H1 (cell line): ENCODE results near the gene GRIK1. TPM values are rescaled to one million over a fixed set of nuclear protein-coding genes. Genes with fewer than 3 reads are reported as not detected.

ENCODE experiments used
- CTCF ChIA-PET: fragments of 300-600 bp; sonication (Branson Sonifier 250); formaldehyde crosslinking; loops from one replicate; lab custom pipeline; 2021; ENCODE audit not compliant: partially characterized antibody; lab: Charles Lee
- POLR2A ChIA-PET: fragments of 300-600 bp; sonication (Branson Sonifier 250); formaldehyde crosslinking; loops from one replicate; lab custom pipeline; 2021; ENCODE audit warnings: inconsistent platforms; ENCODE audit not compliant: partially characterized antibody; lab: Charles Lee
- DNase-seq, 2 experiments: peaks; one replicate each; pipeline versions ENCODE4 v3.0.0 to v3.0.0-alpha.2; 2010 to 2022; ENCODE audit warnings: low spot score in 2 of 2, low read depth in 1 of 2, mixed read lengths in 1 of 2
- FAIRE-seq: peaks from 2 replicates; lab custom pipeline; 2011; peaks lifted over from hg19 to GRCh38; lab: Jason Lieb, UNC
- H2AFZ ChIP-seq: 2 replicates; pipeline ENCODE4 v1.8.1; 2012; ENCODE audit warnings: low read length, inconsistent platforms
- H2AK5ac ChIP-seq: 2 replicates; pipeline ENCODE4 v1.6.1; 2013; ENCODE audit warnings: low read depth, low read length
- H2BK120ac ChIP-seq: replicated peaks from 2 replicates; pipeline ENCODE3; 2013; ENCODE audit warnings: low read depth, low read length, inconsistent platforms
- H2BK12ac ChIP-seq: 2 replicates; pipeline ENCODE4 v1.6.1; 2013; ENCODE audit warnings: low read depth, low read length
- H2BK15ac ChIP-seq: 2 replicates; pipeline ENCODE4 v1.6.1; 2013; ENCODE audit warnings: low read length
- H2BK20ac ChIP-seq: 2 replicates; pipeline ENCODE4 v1.6.1; 2013; ENCODE audit warnings: low read length
- H2BK5ac ChIP-seq: 2 replicates; pipeline ENCODE4 v1.6.1; 2013; ENCODE audit warnings: low read depth, low read length
- H3K14ac ChIP-seq: 2 replicates; pipeline ENCODE4 v1.6.1; 2013; ENCODE audit warnings: inconsistent platforms; ENCODE audit not compliant: insufficient read length
- H3K18ac ChIP-seq: 2 replicates; pipeline ENCODE4 v1.6.1; 2013; ENCODE audit warnings: low read length; ENCODE audit errors: extremely low read depth
- H3K23ac ChIP-seq: 2 replicates; pipeline ENCODE4 v1.6.1; 2013; ENCODE audit warnings: inconsistent platforms; ENCODE audit not compliant: insufficient read length
- H3K23me2 ChIP-seq: 2 replicates; pipeline ENCODE4 v1.6.1; 2013; ENCODE audit warnings: low read depth, low read length
- H3K27ac ChIP-seq: 2 replicates; pipeline ENCODE4 v1.6.1; 2011; ENCODE audit warnings: low read depth, low read length, inconsistent platforms
- H3K27me3 ChIP-seq, 4 experiments: replicated peaks in 1 of 4; 1 replicate in 1 of 4; 2 replicates in 3 of 4; pipeline versions ENCODE4 v1.6.1 to v1.8.1; 2011 to 2013; ENCODE audit warnings: low read length in 3 of 4, mild to moderate bottlenecking in 3 of 4, inconsistent platforms in 2 of 4, mixed read lengths in 2 of 4, moderate library complexity in 1 of 4; ENCODE audit not compliant: control insufficient read depth in 3 of 4, insufficient read depth in 3 of 4; ENCODE audit errors: extremely low read depth in 1 of 4
- H3K36me3 ChIP-seq, 4 experiments: 2 replicates each; pipeline versions ENCODE4 v1.6.1 to v1.8.1; 2011 to 2013; ENCODE audit warnings: mild to moderate bottlenecking in 4 of 4, low read length in 3 of 4, moderate library complexity in 2 of 4, control low read depth in 1 of 4, inconsistent platforms in 1 of 4; ENCODE audit not compliant: insufficient read depth in 4 of 4, control insufficient read depth in 2 of 4
- H3K4ac ChIP-seq: replicated peaks from 2 replicates; pipeline ENCODE3; 2013; ENCODE audit warnings: low read length, low read depth, mixed read lengths, inconsistent platforms; ENCODE audit not compliant: insufficient read length
- H3K4me1 ChIP-seq, 4 experiments: replicated peaks in 1 of 4; 1 replicate in 1 of 4; 2 replicates in 3 of 4; pipeline versions ENCODE4 v1.6.1 to v1.8.1; 2011 to 2013; ENCODE audit warnings: low read length in 3 of 4, inconsistent platforms in 2 of 4, mixed read lengths in 1 of 4; ENCODE audit not compliant: insufficient read depth in 4 of 4, control insufficient read depth in 3 of 4
- H3K4me2 ChIP-seq, 2 experiments: 2 replicates each; pipeline versions ENCODE4 v1.6.1 to v1.8.1; 2011 to 2013; ENCODE audit warnings: low read depth in 2 of 2, low read length in 2 of 2, control low read depth in 1 of 2, inconsistent platforms in 1 of 2, mild to moderate bottlenecking in 1 of 2; ENCODE audit not compliant: insufficient read depth in 1 of 2
- H3K4me3 ChIP-seq, 4 experiments: fragments of 200-600, 300-600 bp in 1 of 4; sonication (generic), shearing (Covaris generic), sonication (Bioruptor Twin) in 1 of 4; 2 replicates each; pipeline versions ENCODE4 v1.5.1 to v1.8.1; 2011 to 2016; ENCODE audit warnings: low read length in 4 of 4, low read depth in 3 of 4, control low read depth in 2 of 4, inconsistent platforms in 2 of 4, mild to moderate bottlenecking in 2 of 4, mixed read lengths in 1 of 4, moderate library complexity in 1 of 4; ENCODE audit not compliant: insufficient read depth in 2 of 4; ENCODE audit errors: extremely low read depth in 1 of 4
- H3K56ac ChIP-seq: replicated peaks from 2 replicates; pipeline ENCODE3; 2013; ENCODE audit warnings: low read depth, mild to moderate bottlenecking, mixed read lengths, low read length, inconsistent platforms; ENCODE audit not compliant: insufficient read length
- H3K79me1 ChIP-seq: 2 replicates; pipeline ENCODE4 v1.6.1; 2013; ENCODE audit warnings: low read depth, low read length, control low read depth
- H3K79me2 ChIP-seq, 2 experiments: 2 replicates each; pipeline versions ENCODE4 v1.6.1 to v1.8.1; 2012 to 2013; ENCODE audit warnings: low read length in 2 of 2, mild to moderate bottlenecking in 2 of 2, inconsistent platforms in 1 of 2; ENCODE audit not compliant: insufficient read depth in 2 of 2, control insufficient read depth in 1 of 2
- H3K9ac ChIP-seq, 4 experiments: replicated peaks in 1 of 4; 1 replicate in 1 of 4; 2 replicates in 3 of 4; pipeline versions ENCODE4 v1.6.1 to v1.8.1; 2011 to 2013; ENCODE audit warnings: low read depth in 3 of 4, low read length in 3 of 4, control low read depth in 2 of 4, mild to moderate bottlenecking in 2 of 4, moderate library complexity in 2 of 4, inconsistent platforms in 1 of 4; ENCODE audit errors: extremely low read depth in 1 of 4
- H3K9me3 ChIP-seq, 2 experiments: 2 replicates each; pipeline versions ENCODE4 v1.6.1 to v1.8.1; 2012 to 2013; ENCODE audit warnings: mild to moderate bottlenecking in 2 of 2, moderate library complexity in 2 of 2, control low read depth in 1 of 2, inconsistent platforms in 1 of 2, low read depth in 1 of 2, low read length in 1 of 2, mixed read lengths in 1 of 2; ENCODE audit not compliant: insufficient read depth in 2 of 2
- H4K20me1 ChIP-seq, 2 experiments: replicated peaks in 1 of 2; 2 replicates each; pipeline versions ENCODE3 to v1.8.1; 2011 to 2013; ENCODE audit warnings: inconsistent platforms in 2 of 2, low read length in 2 of 2, mild to moderate bottlenecking in 1 of 2; ENCODE audit not compliant: insufficient read depth in 2 of 2, control insufficient read depth in 1 of 2
- H4K5ac ChIP-seq: 2 replicates; pipeline ENCODE4 v1.6.1; 2013; ENCODE audit warnings: low read length, low read depth, mixed read lengths, inconsistent platforms; ENCODE audit not compliant: insufficient read length
- H4K8ac ChIP-seq: 2 replicates; pipeline ENCODE4 v1.8.0; 2013; ENCODE audit warnings: mild to moderate bottlenecking, moderate library complexity, low read length, inconsistent platforms; ENCODE audit not compliant: insufficient read depth; ENCODE audit errors: extremely low read depth
- H4K91ac ChIP-seq: replicated peaks from 2 replicates; pipeline ENCODE3; 2013; ENCODE audit warnings: low read length, mixed read lengths, inconsistent platforms; ENCODE audit not compliant: insufficient read length
- CHD1 ChIP-seq: IDR thresholded peaks from 2 replicates; pipeline ENCODE4 v1.6.1; 2012; ENCODE audit warnings: low read depth, low read length, improper control_type of control experiment
- CHD2 ChIP-seq: IDR thresholded peaks from 2 replicates; pipeline ENCODE4 v1.6.1; 2012; ENCODE audit warnings: low read length, improper control_type of control experiment
- EGR1 ChIP-seq: IDR thresholded peaks from 2 replicates; pipeline ENCODE4 v1.6.1; 2011; ENCODE audit warnings: low read depth, low read length, borderline replicate concordance
- GTF2F1 ChIP-seq: IDR thresholded peaks from 2 replicates; pipeline ENCODE4 v1.6.1; 2012; ENCODE audit warnings: low read depth, low read length, improper control_type of control experiment, borderline replicate concordance
- POLR2A ChIP-seq, 2 experiments: IDR thresholded peaks; 1 replicate in 1 of 2; 2 replicates in 1 of 2; pipeline ENCODE4 v1.6.1; 2011; ENCODE audit warnings: low read depth in 2 of 2, low read length in 2 of 2, mild to moderate bottlenecking in 2 of 2; ENCODE audit errors: control extremely low read depth in 1 of 2
- RBBP5 ChIP-seq: IDR thresholded peaks from 2 replicates; pipeline ENCODE4 v1.7.1; 2012; ENCODE audit warnings: low read depth, mild to moderate bottlenecking, inconsistent platforms, low read length, moderate library complexity, borderline replicate concordance
- RNF2 ChIP-seq: fragments of 200-900, 300-1000 bp; sonication (generic); IDR thresholded peaks from 2 replicates; pipeline ENCODE4 v1.7.1; 2016; ENCODE audit warnings: borderline replicate concordance, low read depth, mild to moderate bottlenecking, antibody characterized with exemption, low read length; ENCODE audit not compliant: poor library complexity, severe bottlenecking; ENCODE audit errors: missing control alignments
- SIRT6 ChIP-seq: IDR thresholded peaks from one replicate; pipeline ENCODE4 v1.7.1; 2012; ENCODE audit warnings: low read length, inconsistent platforms
- TAF7 ChIP-seq: optimal IDR thresholded peaks from 2 replicates; pipeline ENCODE3; 2011; ENCODE audit warnings: low read depth, mild to moderate bottlenecking, inconsistent platforms, low read length, moderate library complexity, borderline replicate concordance
- WGBS, 2 experiments: shearing (Covaris generic) in 1 of 2; methylation state at CpG; one replicate each; pipeline versions ENCODE4 v1.1.6 to v1.1.7; 2013 to 2015; ENCODE audit warnings: low lambda C conversion rate in 2 of 2, mixed read lengths in 2 of 2, inconsistent platforms in 1 of 2, low coverage in 1 of 2, missing lambda C conversion rate in 1 of 2; ENCODE audit not compliant: insufficient replicate concordance in 2 of 2, insufficient coverage in 1 of 2, insufficient read length in 1 of 2; ENCODE audit errors: extremely low coverage in 1 of 2, missing lambda C conversion rate in 1 of 2; 5-methylcytosine and 5-hydroxymethylcytosine counted together
- polyA plus RNA-seq, 7 experiments: library from polyadenylated mRNA; depleted of rRNA in 3 of 7; stranded (reverse) in 5 of 7; unstranded in 2 of 7; fragments of >200 nt in 5 of 7; fragments of 200-250 nt in 2 of 7; gene quantifications; 1 replicate in 5 of 7; 2 replicates in 1 of 7; 4 replicates in 1 of 7; pipeline versions ENCODE4 v1.2.1 to v1.2.3, GENCODE V29; 2011 to 2013; ENCODE audit warnings: missing spikeins in 2 of 7, mixed read lengths in 2 of 7
- total RNA-seq: library from RNA; stranded (reverse); fragmentation: NEBNext Ultra II Directional; extraction: Animal tissue kit (Norgen Biotek cat#: 25700); gene quantifications from 2 replicates; pipeline ENCODE4 v1.2.1, GENCODE V29; 2021
- TF ChIP-seq, protein P1 (sequence below): IDR thresholded peaks from 2 replicates; pipeline ENCODE4 v1.6.1; 2012; ENCODE audit warnings: low read length, inconsistent platforms

GRIK1 gene
- total and polyA plus RNA-seq, 2 of the 8 experiments (the other 6 are each of a cell fraction or from before 2014, with no cell fraction given) = 0.11 to 0.32 TPM

DNA sequence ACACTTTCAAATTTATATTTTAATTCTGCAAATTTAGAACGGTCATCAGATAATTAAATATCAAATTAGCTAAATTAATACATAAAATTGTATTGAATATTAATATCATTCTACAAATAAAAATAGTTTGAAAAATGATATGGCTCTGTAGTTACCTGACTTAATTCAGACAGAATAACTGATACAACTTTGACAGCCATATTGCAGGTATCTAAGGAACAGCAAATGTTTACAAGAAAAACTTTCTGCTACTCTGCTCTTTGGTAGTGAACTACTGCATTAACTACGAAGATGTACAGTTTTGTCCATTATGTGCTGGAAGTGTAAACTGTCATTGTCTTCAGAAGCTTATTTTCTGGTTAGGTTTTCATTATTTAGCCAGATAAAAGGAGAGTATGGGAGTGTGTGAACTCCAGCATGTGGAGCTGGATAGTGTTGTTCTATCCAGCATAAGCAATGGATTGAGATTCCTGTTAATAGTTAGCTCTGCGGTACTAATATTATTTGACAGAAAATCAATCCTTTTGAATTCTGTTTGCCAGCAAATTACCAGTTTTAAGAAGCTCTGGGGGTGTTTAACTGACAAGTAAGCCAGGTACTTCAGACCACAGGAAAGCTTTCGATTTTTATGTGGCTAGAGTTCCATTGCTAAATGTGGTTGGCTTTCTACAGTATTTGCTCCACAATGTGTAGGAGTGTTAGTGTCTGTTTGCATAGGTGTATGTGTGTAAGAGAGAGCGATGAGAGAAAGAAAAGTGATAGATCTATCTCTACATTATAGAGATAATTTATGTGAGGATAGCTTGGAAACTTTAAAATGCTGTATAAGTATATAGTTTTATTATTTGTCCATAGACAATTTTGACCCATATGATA, 247.9 kb downstream of the GRIK1 start:
- no peak overlapping the region for H2BK12ac ChIP-seq
- CTCF ChIA-PET = interaction anchor here (0.6 kb wide), 1 partner anchor 33 kb away, joined by 3 read pairs; no protein-coding TSS in a partner anchor
- H3K56ac ChIP-seq = no peak overlapping the region
- no peak overlapping the region for H4K91ac ChIP-seq
- no peaks in the 10 kb centered on the region for H3K9me3 ChIP-seq
- no peak overlapping the region for H4K5ac ChIP-seq
- no peak for TF ChIP-seq SIRT6
- TF ChIP-seq, protein P1, sequence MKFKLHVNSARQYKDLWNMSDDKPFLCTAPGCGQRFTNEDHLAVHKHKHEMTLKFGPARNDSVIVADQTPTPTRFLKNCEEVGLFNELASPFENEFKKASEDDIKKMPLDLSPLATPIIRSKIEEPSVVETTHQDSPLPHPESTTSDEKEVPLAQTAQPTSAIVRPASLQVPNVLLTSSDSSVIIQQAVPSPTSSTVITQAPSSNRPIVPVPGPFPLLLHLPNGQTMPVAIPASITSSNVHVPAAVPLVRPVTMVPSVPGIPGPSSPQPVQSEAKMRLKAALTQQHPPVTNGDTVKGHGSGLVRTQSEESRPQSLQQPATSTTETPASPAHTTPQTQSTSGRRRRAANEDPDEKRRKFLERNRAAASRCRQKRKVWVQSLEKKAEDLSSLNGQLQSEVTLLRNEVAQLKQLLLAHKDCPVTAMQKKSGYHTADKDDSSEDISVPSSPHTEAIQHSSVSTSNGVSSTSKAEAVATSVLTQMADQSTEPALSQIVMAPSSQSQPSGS = no peak
- TF ChIP-seq CHD1 = no peak
- TF ChIP-seq RBBP5 = no peak
- TF ChIP-seq CHD2 = no peak
- TF ChIP-seq POLR2A (IDR thresholded peaks at IDR 0.05; ENCODE audit: control extremely low read depth in 1 of 2, low read depth in 2 of 2, low read length in 2 of 2) = no peak
- TF ChIP-seq TAF7 = no peak
- no peak for TF ChIP-seq RNF2
- no peak for TF ChIP-seq GTF2F1
- no peak for TF ChIP-seq EGR1
- TF ChIP-seq, all 59 proteins: peak for 0
- Histone ChIP-seq H3K79me2 (no peaks in the 10 kb centered on the region), H2BK120ac (no peak overlapping the region), H2AK5ac (no peak overlapping the region), H3K27ac (no peak overlapping the region), H2BK15ac (no peak overlapping the region), H3K9ac (no peak overlapping the region), H3K14ac (no peak overlapping the region), H3K23me2 (no peaks in the 10 kb centered on the region), H3K79me1 (no peaks in the 10 kb centered on the region), H3K4me2 (no peak overlapping the region), H3K27me3 (no peaks in the 10 kb centered on the region), H3K23ac (no peak overlapping the region), H3K36me3 (no peaks in the 10 kb centered on the region), H4K20me1 (no peaks in the 10 kb centered on the region), H2BK5ac (no peak overlapping the region), H3K18ac (no peak overlapping the region), H3K4me3 (no peak overlapping the region), H3K4me1 (no peaks in the 10 kb centered on the region), H3K4ac (no peak overlapping the region), H2BK20ac (no peak overlapping the region), H2AFZ (no peak overlapping the region), H4K8ac (no peak overlapping the region)
- 90% methylated on average over 5 of the region's 5 CpGs; no CpG with 5 or more reads in 1 of the 2 experiments for WGBS, 2 experiments
- no peak for DNase-seq
- POLR2A ChIA-PET = no interaction called here
- FAIRE-seq = no peak
